ENCODE results near the gene GALT. TPM values are rescaled to one million over a fixed set of nuclear protein-coding genes. Genes with fewer than 3 reads are reported as not detected.

GALT gene
- total and polyA plus RNA-seq, 2 of the 13 experiments (the other 11 are each of a cell fraction or from before 2014, with no cell fraction given), result 40.4 to 46.3 TPM

DNA sequence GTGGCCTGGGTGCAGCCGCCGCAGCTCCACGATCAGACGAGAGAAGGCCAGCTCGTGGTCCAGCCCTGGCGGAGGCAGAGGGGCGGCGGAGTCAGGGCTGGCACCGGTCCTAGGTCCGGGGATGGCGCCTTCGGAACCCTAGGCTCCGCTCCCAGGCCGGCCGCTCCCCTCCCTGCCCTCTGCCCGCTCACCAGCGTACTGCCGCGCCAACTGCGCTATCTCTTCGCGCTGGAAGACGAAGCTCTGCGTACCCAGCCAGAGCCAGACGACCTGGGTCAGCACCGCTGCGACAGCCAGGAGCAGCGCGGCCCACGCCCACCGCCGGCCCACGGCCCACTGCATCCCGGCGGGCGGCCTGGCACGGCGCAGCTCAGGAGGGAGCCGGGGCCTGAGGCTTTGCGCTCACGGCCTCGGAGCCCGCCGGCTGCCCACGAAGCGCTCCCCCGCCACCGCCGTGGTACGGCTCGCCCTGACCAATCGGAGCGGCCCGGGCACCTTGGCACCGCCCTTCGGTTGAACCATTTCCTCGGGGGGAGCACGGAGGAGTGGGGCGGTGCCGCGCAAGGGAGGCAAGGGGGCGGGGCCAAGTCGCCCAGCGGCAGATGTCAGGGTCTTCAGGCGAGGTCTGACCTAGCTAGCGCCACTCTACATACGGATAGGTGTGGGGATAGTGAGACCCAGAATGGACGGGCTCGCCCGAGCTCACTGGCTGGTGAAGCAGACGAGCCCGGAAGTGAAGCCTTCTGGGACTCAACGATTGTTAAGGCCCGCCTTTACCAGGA, 8.9 kb upstream of the GALT start, which contains the start of gene SIGMAR1 (continued):
- TF ChIP-seq ZBTB7B (CRISPR knock-in tag; IDR thresholded peaks at IDR 0.05), result no peak
- TF ChIP-seq, protein P1, sequence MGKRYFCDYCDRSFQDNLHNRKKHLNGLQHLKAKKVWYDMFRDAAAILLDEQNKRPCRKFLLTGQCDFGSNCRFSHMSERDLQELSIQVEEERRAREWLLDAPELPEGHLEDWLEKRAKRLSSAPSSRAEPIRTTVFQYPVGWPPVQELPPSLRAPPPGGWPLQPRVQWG (CRISPR knock-in tag; IDR thresholded peaks at IDR 0.05; ENCODE audit: borderline replicate concordance, low read depth), result no peak
- TF ChIP-seq, protein P2, sequence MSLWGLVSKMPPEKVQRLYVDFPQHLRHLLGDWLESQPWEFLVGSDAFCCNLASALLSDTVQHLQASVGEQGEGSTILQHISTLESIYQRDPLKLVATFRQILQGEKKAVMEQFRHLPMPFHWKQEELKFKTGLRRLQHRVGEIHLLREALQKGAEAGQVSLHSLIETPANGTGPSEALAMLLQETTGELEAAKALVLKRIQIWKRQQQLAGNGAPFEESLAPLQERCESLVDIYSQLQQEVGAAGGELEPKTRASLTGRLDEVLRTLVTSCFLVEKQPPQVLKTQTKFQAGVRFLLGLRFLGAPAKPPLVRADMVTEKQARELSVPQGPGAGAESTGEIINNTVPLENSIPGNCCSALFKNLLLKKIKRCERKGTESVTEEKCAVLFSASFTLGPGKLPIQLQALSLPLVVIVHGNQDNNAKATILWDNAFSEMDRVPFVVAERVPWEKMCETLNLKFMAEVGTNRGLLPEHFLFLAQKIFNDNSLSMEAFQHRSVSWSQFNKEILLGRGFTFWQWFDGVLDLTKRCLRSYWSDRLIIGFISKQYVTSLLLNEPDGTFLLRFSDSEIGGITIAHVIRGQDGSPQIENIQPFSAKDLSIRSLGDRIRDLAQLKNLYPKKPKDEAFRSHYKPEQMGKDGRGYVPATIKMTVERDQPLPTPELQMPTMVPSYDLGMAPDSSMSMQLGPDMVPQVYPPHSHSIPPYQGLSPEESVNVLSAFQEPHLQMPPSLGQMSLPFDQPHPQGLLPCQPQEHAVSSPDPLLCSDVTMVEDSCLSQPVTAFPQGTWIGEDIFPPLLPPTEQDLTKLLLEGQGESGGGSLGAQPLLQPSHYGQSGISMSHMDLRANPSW (CRISPR knock-in tag; IDR thresholded peaks at IDR 0.05; ENCODE audit: borderline replicate concordance), result no peak
- no peak; the same call in 1 of the 2 replicates for TF ChIP-seq ZNF75D (CRISPR knock-in tag; IDR thresholded peaks at IDR 0.05; ENCODE audit: borderline replicate concordance)
- TF ChIP-seq IKZF4 (CRISPR knock-in tag; IDR thresholded peaks at IDR 0.05; ENCODE audit: borderline replicate concordance, low read depth, not compliant biosample characterization), result no peak
- peak; percentile 27 for TF ChIP-seq MED8 (CRISPR knock-in tag; IDR thresholded peaks at IDR 0.05; ENCODE audit: insufficient replicate concordance)
- peak; percentile 75 for TF ChIP-seq ZNF468 (CRISPR knock-in tag; IDR thresholded peaks at IDR 0.05)
- TF ChIP-seq ZBTB38 (CRISPR knock-in tag; IDR thresholded peaks at IDR 0.05), result peak; percentile 62; the same call in 1 of the 2 replicates
- TF ChIP-seq, protein P3, sequence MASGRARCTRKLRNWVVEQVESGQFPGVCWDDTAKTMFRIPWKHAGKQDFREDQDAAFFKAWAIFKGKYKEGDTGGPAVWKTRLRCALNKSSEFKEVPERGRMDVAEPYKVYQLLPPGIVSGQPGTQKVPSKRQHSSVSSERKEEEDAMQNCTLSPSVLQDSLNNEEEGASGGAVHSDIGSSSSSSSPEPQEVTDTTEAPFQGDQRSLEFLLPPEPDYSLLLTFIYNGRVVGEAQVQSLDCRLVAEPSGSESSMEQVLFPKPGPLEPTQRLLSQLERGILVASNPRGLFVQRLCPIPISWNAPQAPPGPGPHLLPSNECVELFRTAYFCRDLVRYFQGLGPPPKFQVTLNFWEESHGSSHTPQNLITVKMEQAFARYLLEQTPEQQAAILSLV (CRISPR knock-in tag; IDR thresholded peaks at IDR 0.05; ENCODE audit: borderline replicate concordance), result peak; percentile 90; the same call in 1 of the 2 replicates
- TF ChIP-seq RBM22 (optimal IDR thresholded peaks at IDR 0.05; ENCODE audit: low read length), result no peak
- peak; percentile 55 for TF ChIP-seq HIVEP1 (CRISPR knock-in tag; IDR thresholded peaks at IDR 0.05)
- TF ChIP-seq ZNF24 (IDR thresholded peaks at IDR 0.05), result no peak
- TF ChIP-seq, protein P4, sequence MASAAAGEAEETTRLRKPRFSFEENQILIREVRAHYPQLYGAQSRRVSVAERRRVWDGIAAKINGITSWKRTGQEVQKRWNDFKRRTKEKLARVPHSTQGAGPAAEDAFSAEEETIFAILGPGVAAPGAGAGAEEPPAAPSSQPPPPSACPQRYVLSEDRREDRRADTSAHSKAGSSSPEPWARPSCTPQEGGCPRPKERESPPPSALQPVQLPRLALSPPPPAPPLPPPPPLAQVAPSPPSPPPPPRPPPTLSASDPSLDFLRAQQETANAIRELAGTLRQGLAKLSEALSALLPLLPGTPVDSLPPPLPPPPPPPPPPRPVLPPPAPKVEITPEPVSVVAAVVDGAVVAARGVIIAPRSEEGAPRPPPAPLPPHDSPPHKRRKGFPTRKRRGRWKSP (CRISPR knock-in tag; IDR thresholded peaks at IDR 0.05), result peak; percentile 98
- no peak for TF ChIP-seq NFE2 (CRISPR knock-in tag; IDR thresholded peaks at IDR 0.05)
- TF ChIP-seq STAT5B (CRISPR knock-in tag; IDR thresholded peaks at IDR 0.05), result no peak
- TF ChIP-seq SAP130 (CRISPR knock-in tag; IDR thresholded peaks at IDR 0.05; ENCODE audit: low read depth), result peak; percentile 84
- TF ChIP-seq ZNF652 (CRISPR knock-in tag; IDR thresholded peaks at IDR 0.05; ENCODE audit: borderline replicate concordance, low read depth), result no peak
- no peak for TF ChIP-seq YY1 (IDR thresholded peaks at IDR 0.05; ENCODE audit: insufficient read depth, insufficient replicate concordance, low read depth, low read length)
- TF ChIP-seq HNRNPK (IDR thresholded peaks at IDR 0.05; ENCODE audit: low read depth, low read length, poor library complexity, severe bottlenecking), result no peak
- TF ChIP-seq ZKSCAN5 (CRISPR knock-in tag; IDR thresholded peaks at IDR 0.05), result no peak
- no peak; the same call in 1 of the 2 replicates for TF ChIP-seq NFE2L1 (CRISPR knock-in tag; IDR thresholded peaks at IDR 0.05; ENCODE audit: borderline replicate concordance)

All from HepG2 (cell line).